Keratinocyte (primary cell): Measurements from ENCODE around the gene CBX7. TPM values are rescaled to one million over a fixed set of nuclear protein-coding genes. Genes with fewer than 3 reads are reported as not detected.

Experiments
- DNase-seq: peaks from one replicate; pipeline ENCODE4 v3.0.0-alpha.2; 2011; ENCODE audit warnings: low read depth, missing footprints, low spot score
- FAIRE-seq: peaks from 2 replicates; lab custom pipeline; 2011; peaks lifted over from hg19 to GRCh38; lab: Jason Lieb, UNC
- H2AFZ ChIP-seq: 2 replicates; pipeline ENCODE4 v1.6.0; 2012; ENCODE audit warnings: low read length, control low read depth, inconsistent platforms; ENCODE audit not compliant: control insufficient read depth
- H3K27ac ChIP-seq: 2 replicates; pipeline ENCODE4 v1.5.1; 2011; ENCODE audit warnings: low read length; ENCODE audit not compliant: control insufficient read depth, insufficient read depth
- H3K27me3 ChIP-seq: 3 replicates; pipeline ENCODE4 v1.6.0; 2011; ENCODE audit warnings: low read length; ENCODE audit not compliant: control insufficient read depth, insufficient read depth; ENCODE audit errors: extremely low read depth
- H3K36me3 ChIP-seq, 2 experiments: 2 replicates in 1 of 2; 3 replicates in 1 of 2; pipeline ENCODE4 v1.5.1; 2011; ENCODE audit warnings: low read length in 2 of 2, mild to moderate bottlenecking in 1 of 2; ENCODE audit not compliant: control insufficient read depth in 2 of 2, insufficient read depth in 2 of 2; ENCODE audit errors: extremely low read depth in 1 of 2
- H3K4me1 ChIP-seq: 3 replicates; pipeline ENCODE4 v1.5.1; 2011; ENCODE audit warnings: low read length; ENCODE audit not compliant: control insufficient read depth, insufficient read depth; ENCODE audit errors: extremely low read depth
- H3K4me2 ChIP-seq: 3 replicates; pipeline ENCODE4 v1.6.0; 2011; ENCODE audit warnings: low read depth, low read length; ENCODE audit not compliant: control insufficient read depth, insufficient read depth; ENCODE audit errors: extremely low read depth
- H3K4me3 ChIP-seq, 3 experiments: fragments of 200-600 bp in 1 of 3; sonication (generic) in 1 of 3; 2 replicates in 2 of 3; 3 replicates in 1 of 3; pipeline ENCODE4 v1.5.1; 2011 to 2016; ENCODE audit warnings: low read length in 3 of 3, mild to moderate bottlenecking in 3 of 3, control low read depth in 2 of 3, inconsistent platforms in 1 of 3, low read depth in 1 of 3, mixed read lengths in 1 of 3, mixed run types in 1 of 3, moderate library complexity in 1 of 3; ENCODE audit not compliant: control insufficient read depth in 2 of 3, insufficient read depth in 2 of 3; ENCODE audit errors: extremely low read depth in 1 of 3
- H3K79me2 ChIP-seq: 2 replicates; pipeline ENCODE4 v1.6.0; 2012; ENCODE audit warnings: low read length; ENCODE audit not compliant: control insufficient read depth, insufficient read depth
- H3K9ac ChIP-seq: 3 replicates; pipeline ENCODE4 v1.6.0; 2011; ENCODE audit warnings: low read length; ENCODE audit not compliant: control insufficient read depth, insufficient read depth; ENCODE audit errors: extremely low read depth
- H3K9me1 ChIP-seq: 3 replicates; pipeline ENCODE4 v1.6.0; 2011; ENCODE audit warnings: low read length; ENCODE audit not compliant: control insufficient read depth, insufficient read depth; ENCODE audit errors: extremely low read depth
- H3K9me3 ChIP-seq: 2 replicates; pipeline ENCODE4 v1.5.1; 2012; ENCODE audit warnings: low read depth, low read length; ENCODE audit not compliant: control insufficient read depth
- H4K20me1 ChIP-seq: 3 replicates; pipeline ENCODE4 v1.6.0; 2011; ENCODE audit warnings: low read length; ENCODE audit not compliant: control insufficient read depth, insufficient read depth; ENCODE audit errors: extremely low read depth
- CTCF ChIP-seq, 3 experiments: IDR thresholded peaks in 1 of 3; conservative IDR thresholded peaks in 1 of 3; optimal IDR thresholded peaks in 1 of 3; 2 replicates in 2 of 3; 3 replicates in 1 of 3; pipeline versions ENCODE3 to v1.5.1; 2011; ENCODE audit warnings: low read length in 3 of 3, mild to moderate bottlenecking in 3 of 3, moderate library complexity in 2 of 3, control low read depth in 1 of 3, inconsistent platforms in 1 of 3; ENCODE audit not compliant: insufficient read depth in 2 of 3; ENCODE audit errors: extremely low read depth in 1 of 3
- EZH2 ChIP-seq: IDR thresholded peaks from one replicate; pipeline ENCODE4 v1.6.1; 2012; ENCODE audit warnings: inconsistent platforms, mild to moderate bottlenecking, low read length, moderate library complexity
- dilution Hi-C: fragments of 300-500 bp; cut with MboI; formaldehyde crosslinking; loops from one replicate; pipeline ENCODE4 v1.7.0; 2020; ENCODE audit warnings: low sequenced_read_pairs; ENCODE audit not compliant: extremely low pct_ligation_motif_present
- polyA plus RNA-seq, 5 experiments: library from polyadenylated mRNA; depleted of rRNA in 3 of 5; stranded (reverse) in 3 of 5; stranded (forward) in 1 of 5; unstranded in 1 of 5; fragments of >200 nt; gene quantifications; 1 replicate in 1 of 5; 2 replicates in 3 of 5; 3 replicates in 1 of 5; pipeline versions ENCODE4 v1.2.1 to v1.2.3, GENCODE V29; 2011 to 2012; ENCODE audit warnings: missing spikeins in 2 of 5, low read depth in 1 of 5, low replicate concordance in 1 of 5

The CBX7 gene
- polyA plus RNA-seq, 1 donor (not counting 4 experiments of a cell fraction or from before 2014, with no cell fraction given) = 1.3 TPM

DNA sequence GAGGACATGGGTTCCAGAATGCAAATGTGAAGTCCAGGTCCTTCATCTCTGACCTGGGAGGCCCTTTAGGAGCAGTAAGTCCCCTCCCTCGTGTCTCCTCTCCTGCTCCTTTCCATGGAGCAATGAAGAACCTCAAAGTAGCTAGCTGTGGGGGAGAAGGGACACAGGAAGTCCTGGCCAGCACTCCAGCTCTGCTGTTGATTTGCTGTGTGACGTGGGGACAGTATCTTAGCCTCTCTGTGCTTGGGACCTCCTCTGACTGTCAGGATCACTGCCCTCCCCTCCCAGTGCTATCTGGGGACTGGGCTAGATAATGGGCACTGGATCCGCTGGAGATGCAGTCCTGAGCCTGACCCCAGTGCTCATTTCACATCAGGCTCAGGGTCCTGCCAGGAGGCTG, 56.5 kb downstream of the CBX7 start:
- no peak for FAIRE-seq

DNA sequence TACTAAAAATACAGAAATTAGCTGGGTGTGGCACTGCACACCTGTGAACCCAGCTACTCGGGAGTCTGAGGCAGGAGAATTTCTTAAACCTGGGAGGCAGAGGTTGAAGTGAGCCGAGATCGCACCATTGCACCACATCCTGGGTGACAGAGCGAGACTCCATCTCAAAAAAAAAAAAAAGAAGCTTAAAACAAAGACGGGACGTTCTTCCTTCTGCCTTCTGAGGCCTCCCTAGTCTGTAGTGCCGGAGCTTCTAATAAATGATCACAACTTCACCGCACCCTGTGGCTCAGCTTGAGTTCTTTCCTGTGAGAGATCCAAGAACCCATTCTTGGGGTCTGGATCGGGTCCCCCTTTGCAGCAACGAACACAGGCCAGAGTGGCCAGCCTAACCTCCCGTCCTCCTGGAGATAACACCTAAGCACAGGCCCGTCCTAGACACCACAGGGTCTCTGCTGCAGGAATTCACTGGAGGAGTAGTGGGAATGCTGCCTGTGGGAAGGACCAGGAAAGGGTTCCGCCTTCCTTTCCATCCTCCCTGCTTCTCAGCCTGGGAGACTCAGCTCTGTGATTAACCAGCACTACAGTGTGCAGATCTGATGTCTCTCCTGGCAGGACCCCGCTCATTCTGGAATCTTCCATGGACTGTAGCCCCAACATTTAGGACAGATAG, 57.6 kb downstream of the CBX7 start:
- H3K4me3 ChIP-seq = no peak overlapping the region
- no peaks in the 10 kb centered on the region for H4K20me1 ChIP-seq
- peaks cover 39% of the 10 kb centered on the region for H3K4me1 ChIP-seq
- FAIRE-seq (no peak), DNase-seq (no peak)
- H3K79me2 ChIP-seq = no peaks in the 10 kb centered on the region
- TF ChIP-seq CTCF (optimal IDR thresholded peaks at IDR 0.05 in 1 of 3, IDR thresholded peaks at IDR 0.05 in 1 of 3, conservative IDR thresholded peaks at IDR 0.05 in 1 of 3; ENCODE audit: extremely low read depth in 1 of 3, insufficient read depth in 2 of 3, low read length in 3 of 3) = no peak
- no peak for TF ChIP-seq EZH2
- H3K27ac ChIP-seq = no peak overlapping the region
- dilution Hi-C loops = no loop called here
- no peaks in the 10 kb centered on the region for H3K9me1 ChIP-seq
- no peaks in the 10 kb centered on the region for H3K9me3 ChIP-seq
- no peak overlapping the region for H3K9ac ChIP-seq
- no peak overlapping the region for H3K4me2 ChIP-seq
- H2AFZ ChIP-seq = no peak overlapping the region
- H3K27me3 ChIP-seq = no peaks in the 10 kb centered on the region
- no peaks in the 10 kb centered on the region for H3K36me3 ChIP-seq

More for the DNA sequence above, 56.5 kb downstream of the CBX7 start:
- no peaks in the 10 kb centered on the region for H3K27me3 ChIP-seq
- no peak overlapping the region for H3K4me2 ChIP-seq
- H3K36me3 ChIP-seq = no peaks in the 10 kb centered on the region
- H4K20me1 ChIP-seq = no peaks in the 10 kb centered on the region
- H3K9me1 ChIP-seq = no peaks in the 10 kb centered on the region
- no peak overlapping the region for H3K9ac ChIP-seq
- H2AFZ ChIP-seq = no peak overlapping the region
- TF ChIP-seq CTCF (optimal IDR thresholded peaks at IDR 0.05 in 1 of 3, IDR thresholded peaks at IDR 0.05 in 1 of 3, conservative IDR thresholded peaks at IDR 0.05 in 1 of 3; ENCODE audit: extremely low read depth in 1 of 3, insufficient read depth in 2 of 3, low read length in 3 of 3) (no peak), EZH2 (no peak)
- H3K4me3 ChIP-seq = no peak overlapping the region
- no peaks in the 10 kb centered on the region for H3K79me2 ChIP-seq
- H3K9me3 ChIP-seq = no peaks in the 10 kb centered on the region
- no peak overlapping the region for H3K27ac ChIP-seq
- H3K4me1 ChIP-seq = peaks cover 27% of the 10 kb centered on the region
- dilution Hi-C loops = no loop called here
- no peak for DNase-seq
